Ishikawa (cell line): ENCODE results near the gene NLRP8.

Experiments used
- CEBPB ChIP-seq: IDR thresholded peaks from 2 replicates; pipeline ENCODE4 v1.6.1; 2012
- CREB1 ChIP-seq: IDR thresholded peaks from 2 replicates; pipeline ENCODE4 v1.6.1; 2012; ENCODE audit warnings: low read depth
- EGR1 ChIP-seq: IDR thresholded peaks from 2 replicates; pipeline ENCODE4 v1.6.1; 2012
- EP300 ChIP-seq: IDR thresholded peaks from 2 replicates; pipeline ENCODE4 v1.6.1; 2012; ENCODE audit warnings: borderline replicate concordance
- FOXM1 ChIP-seq: IDR thresholded peaks from 2 replicates; pipeline ENCODE4 v1.6.1; 2012; ENCODE audit warnings: low read depth, borderline replicate concordance
- NFIC ChIP-seq: IDR thresholded peaks from 2 replicates; pipeline ENCODE4 v1.6.1; 2012
- RAD21 ChIP-seq: IDR thresholded peaks from 2 replicates; pipeline ENCODE4 v1.6.1; 2012; ENCODE audit warnings: low read depth
- TAF1 ChIP-seq: IDR thresholded peaks from 2 replicates; pipeline ENCODE4 v1.6.1; 2012; ENCODE audit warnings: low read depth, mild to moderate bottlenecking
- TCF12 ChIP-seq: IDR thresholded peaks from 2 replicates; pipeline ENCODE4 v1.6.1; 2012; ENCODE audit warnings: low read depth
- TEAD4 ChIP-seq: IDR thresholded peaks from 2 replicates; pipeline ENCODE4 v1.6.1; 2012
- YY1 ChIP-seq: IDR thresholded peaks from 2 replicates; pipeline ENCODE4 v1.6.1; 2012; ENCODE audit warnings: low read depth
- ZBTB7A ChIP-seq: IDR thresholded peaks from 2 replicates; pipeline ENCODE4 v1.6.1; 2012; ENCODE audit warnings: low read depth
- TF ChIP-seq, protein P1 (sequence below): IDR thresholded peaks from 2 replicates; pipeline ENCODE4 v1.6.1; 2012
- TF ChIP-seq, protein P2 (sequence below): IDR thresholded peaks from 2 replicates; pipeline ENCODE4 v1.6.1; 2012
- TF ChIP-seq, protein P3 (sequence below): IDR thresholded peaks from 2 replicates; pipeline ENCODE4 v1.6.1; 2012; ENCODE audit warnings: low read depth, mild to moderate bottlenecking

Gene NLRP8

DNA sequence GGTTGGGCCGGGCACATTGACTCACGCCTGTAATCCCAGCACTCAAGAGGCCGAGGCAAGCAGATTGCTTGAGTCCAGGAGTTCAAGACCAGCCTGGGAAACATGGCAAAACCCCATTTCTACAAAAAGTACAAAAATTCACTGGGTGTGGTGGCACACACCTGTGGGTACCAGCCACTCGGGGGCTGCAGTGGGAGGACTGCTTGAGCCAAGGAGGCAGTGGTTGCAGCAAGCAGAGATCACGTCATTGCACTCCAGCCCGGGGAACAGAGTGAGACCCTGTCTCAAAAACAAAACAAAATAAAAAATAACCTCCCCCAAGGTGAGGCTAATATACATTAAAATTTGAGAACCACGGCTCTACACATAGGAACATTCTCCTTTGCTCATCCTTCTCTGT, 40.3 kb upstream of the NLRP8 start:
- TF ChIP-seq NFIC, result no peak
- TF ChIP-seq TAF1, result no peak
- no peak for TF ChIP-seq ZBTB7A
- no peak for TF ChIP-seq EP300
- no peak for TF ChIP-seq RAD21
- no peak for TF ChIP-seq CEBPB
- TF ChIP-seq, protein P1, sequence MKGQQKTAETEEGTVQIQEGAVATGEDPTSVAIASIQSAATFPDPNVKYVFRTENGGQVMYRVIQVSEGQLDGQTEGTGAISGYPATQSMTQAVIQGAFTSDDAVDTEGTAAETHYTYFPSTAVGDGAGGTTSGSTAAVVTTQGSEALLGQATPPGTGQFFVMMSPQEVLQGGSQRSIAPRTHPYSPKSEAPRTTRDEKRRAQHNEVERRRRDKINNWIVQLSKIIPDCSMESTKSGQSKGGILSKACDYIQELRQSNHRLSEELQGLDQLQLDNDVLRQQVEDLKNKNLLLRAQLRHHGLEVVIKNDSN, result no peak
- no peak for TF ChIP-seq TCF12
- TF ChIP-seq, protein P2, sequence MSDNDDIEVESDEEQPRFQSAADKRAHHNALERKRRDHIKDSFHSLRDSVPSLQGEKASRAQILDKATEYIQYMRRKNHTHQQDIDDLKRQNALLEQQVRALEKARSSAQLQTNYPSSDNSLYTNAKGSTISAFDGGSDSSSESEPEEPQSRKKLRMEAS, result no peak
- TF ChIP-seq CREB1, result no peak
- no peak for TF ChIP-seq YY1
- TF ChIP-seq, protein P3, sequence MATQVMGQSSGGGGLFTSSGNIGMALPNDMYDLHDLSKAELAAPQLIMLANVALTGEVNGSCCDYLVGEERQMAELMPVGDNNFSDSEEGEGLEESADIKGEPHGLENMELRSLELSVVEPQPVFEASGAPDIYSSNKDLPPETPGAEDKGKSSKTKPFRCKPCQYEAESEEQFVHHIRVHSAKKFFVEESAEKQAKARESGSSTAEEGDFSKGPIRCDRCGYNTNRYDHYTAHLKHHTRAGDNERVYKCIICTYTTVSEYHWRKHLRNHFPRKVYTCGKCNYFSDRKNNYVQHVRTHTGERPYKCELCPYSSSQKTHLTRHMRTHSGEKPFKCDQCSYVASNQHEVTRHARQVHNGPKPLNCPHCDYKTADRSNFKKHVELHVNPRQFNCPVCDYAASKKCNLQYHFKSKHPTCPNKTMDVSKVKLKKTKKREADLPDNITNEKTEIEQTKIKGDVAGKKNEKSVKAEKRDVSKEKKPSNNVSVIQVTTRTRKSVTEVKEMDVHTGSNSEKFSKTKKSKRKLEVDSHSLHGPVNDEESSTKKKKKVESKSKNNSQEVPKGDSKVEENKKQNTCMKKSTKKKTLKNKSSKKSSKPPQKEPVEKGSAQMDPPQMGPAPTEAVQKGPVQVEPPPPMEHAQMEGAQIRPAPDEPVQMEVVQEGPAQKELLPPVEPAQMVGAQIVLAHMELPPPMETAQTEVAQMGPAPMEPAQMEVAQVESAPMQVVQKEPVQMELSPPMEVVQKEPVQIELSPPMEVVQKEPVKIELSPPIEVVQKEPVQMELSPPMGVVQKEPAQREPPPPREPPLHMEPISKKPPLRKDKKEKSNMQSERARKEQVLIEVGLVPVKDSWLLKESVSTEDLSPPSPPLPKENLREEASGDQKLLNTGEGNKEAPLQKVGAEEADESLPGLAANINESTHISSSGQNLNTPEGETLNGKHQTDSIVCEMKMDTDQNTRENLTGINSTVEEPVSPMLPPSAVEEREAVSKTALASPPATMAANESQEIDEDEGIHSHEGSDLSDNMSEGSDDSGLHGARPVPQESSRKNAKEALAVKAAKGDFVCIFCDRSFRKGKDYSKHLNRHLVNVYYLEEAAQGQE, result no peak

DNA sequence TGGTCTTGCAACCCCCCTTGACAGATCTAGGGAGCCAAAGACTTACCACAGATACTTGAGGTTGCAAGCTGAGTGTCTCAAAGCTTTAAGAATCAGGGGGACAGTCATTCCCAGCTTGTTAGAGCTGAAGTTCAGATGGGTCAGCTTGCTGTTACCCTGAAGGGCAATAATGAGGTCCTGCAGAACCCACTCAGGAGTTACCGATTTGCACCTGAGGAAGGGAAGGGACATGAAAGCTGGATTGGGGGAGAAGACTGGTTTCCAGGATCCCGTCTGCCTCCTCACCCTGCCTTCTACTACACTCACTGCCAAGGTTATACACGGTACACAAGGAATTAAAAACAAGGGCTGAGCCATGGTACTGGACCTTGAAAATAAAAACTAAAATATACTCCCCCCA, 39.9 kb upstream of the NLRP8 start:
- TF ChIP-seq TEAD4 (no peak), FOXM1 (no peak), EP300 (no peak), EGR1 (no peak), CREB1 (no peak), NFIC (no peak), ZBTB7A (no peak), CEBPB (no peak), RAD21 (no peak), TCF12 (no peak)
- TF ChIP-seq, protein P1, result no peak

DNA sequence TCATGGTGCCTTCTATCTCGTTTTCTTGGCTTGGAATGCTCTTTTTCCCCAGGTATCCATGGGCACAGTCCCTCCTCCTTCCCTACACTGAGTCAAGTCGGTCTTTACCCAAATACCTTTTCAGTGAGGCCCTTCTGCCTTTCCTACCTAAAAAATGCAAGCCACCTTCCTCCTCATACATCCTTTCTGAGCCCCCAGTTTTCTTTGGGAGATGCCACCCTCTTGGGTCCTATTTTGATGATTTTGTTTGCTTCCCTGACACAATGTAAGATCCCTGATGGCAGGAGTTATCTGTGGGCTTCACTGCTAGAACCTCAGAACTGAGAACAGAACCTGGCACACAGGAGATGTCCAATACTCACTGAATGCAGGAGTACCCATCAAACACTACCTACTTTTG, 37.8 kb upstream of the NLRP8 start:
- no peak for TF ChIP-seq ZBTB7A
- TF ChIP-seq, protein P2, result no peak
- no peak for TF ChIP-seq FOXM1
- no peak for TF ChIP-seq TAF1
- TF ChIP-seq, protein P3, result no peak
- TF ChIP-seq YY1, result no peak
- TF ChIP-seq CREB1, result no peak
- TF ChIP-seq EGR1, result no peak
- TF ChIP-seq NFIC, result no peak
- TF ChIP-seq TCF12, result no peak

DNA sequence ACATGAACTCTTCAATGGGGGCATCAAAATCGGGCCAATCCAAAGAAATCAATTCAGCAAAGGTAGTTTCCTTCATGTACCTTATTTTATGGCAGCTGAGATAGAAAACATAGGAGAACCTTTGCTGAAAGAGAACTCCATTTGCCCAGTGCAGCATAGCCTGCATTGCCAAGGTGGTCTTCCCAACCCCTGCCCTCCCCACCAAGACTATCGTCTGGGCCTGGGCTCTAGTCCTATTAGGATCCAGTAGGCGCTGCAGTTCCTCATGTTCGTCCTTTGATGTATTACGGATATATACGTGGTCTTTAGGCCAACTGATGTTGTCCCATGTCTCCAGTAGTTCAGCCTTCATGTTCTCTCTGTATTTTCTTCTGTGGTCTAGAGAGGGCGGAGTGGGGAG, 34.7 kb upstream of the NLRP8 start:
- TF ChIP-seq RAD21, result no peak
- no peak for TF ChIP-seq TEAD4
- no peak for TF ChIP-seq TAF1
- TF ChIP-seq TCF12, result no peak
- TF ChIP-seq, protein P2, result no peak
- no peak for TF ChIP-seq YY1
- no peak for TF ChIP-seq NFIC
- TF ChIP-seq, protein P3, result no peak
- no peak for TF ChIP-seq EP300
- TF ChIP-seq FOXM1, result no peak
- no peak for TF ChIP-seq CREB1
- no peak for TF ChIP-seq EGR1
- TF ChIP-seq ZBTB7A, result no peak
- TF ChIP-seq CEBPB, result no peak
- TF ChIP-seq, protein P1, result no peak
